Activated gamma-delta T cell (primary cell): ENCODE data around the gene GAS7.
"Not testable (repeated sequence)": the region's sequence is repeated elsewhere in the genome, so short reads cannot be mapped to it uniquely, and the experiment has no call there.

Source experiments
- DNase-seq: peaks from one replicate; lab custom pipeline; 2025; lab: John Stamatoyannopoulos, UW

Gene GAS7

DNA sequence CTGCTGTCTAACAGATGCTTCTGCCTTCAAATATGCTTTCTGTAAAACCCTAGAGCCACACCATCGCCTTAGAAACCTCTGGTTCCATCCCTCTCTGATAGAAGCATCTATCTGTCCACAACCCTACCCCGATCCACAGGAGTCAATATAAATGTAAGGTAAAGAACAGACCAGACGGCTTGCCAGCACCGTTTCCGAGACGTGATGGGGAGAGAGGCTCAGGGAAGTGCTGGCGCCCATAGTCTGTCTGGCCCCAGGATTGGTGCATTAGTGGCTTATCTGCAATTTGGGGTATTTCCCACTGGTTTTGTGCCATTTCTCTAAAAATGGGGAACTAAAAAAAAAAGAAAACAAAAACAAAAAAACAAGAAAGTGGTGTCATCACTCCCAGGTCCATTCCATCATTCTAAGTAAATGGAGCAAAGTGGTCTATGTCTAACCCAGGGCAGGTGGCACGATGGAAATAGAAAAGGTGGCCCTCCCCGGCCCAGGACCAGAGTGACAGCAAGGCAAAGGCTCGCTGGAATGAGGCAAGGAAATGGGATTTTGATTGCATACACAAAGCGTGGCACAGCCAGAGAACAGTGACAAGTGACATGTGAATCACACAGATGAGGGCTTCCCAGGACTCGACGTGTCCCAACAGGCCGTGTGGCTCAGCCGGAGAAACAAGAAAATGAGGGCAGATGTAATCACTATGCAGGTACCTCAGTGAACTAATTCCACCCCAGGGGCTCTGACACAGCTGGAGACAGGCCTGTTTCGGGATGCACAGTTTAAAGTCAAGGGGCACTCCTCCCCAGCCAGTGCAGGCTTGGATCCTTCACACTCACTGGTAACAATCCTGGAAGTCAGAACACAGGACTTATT is 125.6 kb downstream of the GAS7 start:
- no peak for DNase-seq

DNA sequence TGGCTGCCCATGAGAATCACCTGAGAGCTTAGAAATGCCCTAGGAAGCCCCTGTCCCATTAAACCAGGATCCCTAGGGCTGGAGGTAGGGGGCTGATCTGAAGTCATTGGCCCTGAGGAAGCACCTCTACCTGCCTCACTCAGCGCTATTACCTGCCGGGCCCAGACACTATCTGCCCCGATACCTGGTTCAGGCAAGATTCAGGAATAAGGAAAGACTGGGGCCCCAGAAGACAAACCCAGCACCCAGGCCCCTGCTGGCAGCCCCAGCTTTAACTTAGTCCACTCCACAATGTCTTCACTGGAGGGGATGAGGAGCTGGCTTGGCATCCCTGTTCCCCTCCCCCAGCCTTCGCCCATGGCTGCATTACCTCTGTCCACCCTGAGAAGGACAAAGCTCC is 126.3 kb downstream of the GAS7 start:
- no peak for DNase-seq

DNA sequence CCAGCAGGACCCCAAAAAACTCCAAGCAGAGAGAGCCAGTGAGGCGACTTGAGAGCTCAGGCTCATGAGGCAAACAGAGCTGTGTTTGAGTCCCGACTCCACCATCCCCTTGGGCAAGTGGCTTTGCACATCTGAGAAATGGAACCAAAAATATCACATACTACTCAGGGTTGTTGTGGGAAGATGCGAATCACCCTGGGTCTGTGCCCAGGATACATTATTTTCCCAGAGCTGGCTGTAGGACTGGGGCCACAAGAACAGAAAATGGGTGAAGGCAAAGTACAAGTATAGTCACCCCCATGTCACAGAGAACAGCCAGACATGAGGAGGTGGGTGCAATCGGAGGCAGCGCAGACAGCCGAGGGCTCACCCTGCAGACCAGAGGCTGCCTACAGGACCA is 127.3 kb downstream of the GAS7 start:
- no peak for DNase-seq

DNA sequence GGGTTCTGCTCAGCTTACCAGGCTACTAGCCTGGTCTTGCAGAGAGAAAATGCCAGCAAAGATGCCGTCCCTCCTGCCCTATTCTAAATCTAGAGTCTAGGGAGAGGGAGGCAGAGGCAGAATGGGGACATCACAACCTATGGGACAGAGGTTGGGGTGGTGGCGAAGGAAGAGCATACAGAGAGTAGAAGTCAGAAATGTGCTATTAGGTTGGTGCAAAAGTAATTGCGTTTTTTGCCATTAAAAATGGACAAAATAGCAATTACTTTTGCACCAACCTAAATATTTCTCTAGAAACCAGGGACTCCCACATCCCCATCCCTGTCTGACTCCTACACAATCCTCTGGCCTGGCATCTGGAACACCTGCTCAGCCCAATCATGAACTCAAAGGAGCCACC is 127.7 kb downstream of the GAS7 start:
- no peak for DNase-seq

DNA sequence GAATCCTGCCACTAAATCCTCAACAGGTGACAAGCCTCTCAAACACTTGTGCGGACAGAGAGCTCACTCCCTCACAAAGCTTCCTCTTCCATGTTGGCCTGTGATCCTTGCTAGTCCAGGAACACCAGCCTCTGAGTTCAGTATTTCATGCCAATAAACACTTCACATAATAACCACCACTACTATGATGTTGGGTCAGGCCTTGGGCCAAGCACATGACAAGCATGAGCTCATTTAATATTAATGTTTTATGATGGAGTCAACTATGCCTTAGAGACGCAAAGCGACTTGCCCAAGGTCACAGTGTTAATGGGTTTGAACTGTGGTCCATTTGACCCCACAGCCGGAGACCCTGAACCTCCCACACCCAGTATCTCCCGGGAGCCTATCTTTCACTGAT is 129.1 kb downstream of the GAS7 start:
- DNase-seq, result no peak

DNA sequence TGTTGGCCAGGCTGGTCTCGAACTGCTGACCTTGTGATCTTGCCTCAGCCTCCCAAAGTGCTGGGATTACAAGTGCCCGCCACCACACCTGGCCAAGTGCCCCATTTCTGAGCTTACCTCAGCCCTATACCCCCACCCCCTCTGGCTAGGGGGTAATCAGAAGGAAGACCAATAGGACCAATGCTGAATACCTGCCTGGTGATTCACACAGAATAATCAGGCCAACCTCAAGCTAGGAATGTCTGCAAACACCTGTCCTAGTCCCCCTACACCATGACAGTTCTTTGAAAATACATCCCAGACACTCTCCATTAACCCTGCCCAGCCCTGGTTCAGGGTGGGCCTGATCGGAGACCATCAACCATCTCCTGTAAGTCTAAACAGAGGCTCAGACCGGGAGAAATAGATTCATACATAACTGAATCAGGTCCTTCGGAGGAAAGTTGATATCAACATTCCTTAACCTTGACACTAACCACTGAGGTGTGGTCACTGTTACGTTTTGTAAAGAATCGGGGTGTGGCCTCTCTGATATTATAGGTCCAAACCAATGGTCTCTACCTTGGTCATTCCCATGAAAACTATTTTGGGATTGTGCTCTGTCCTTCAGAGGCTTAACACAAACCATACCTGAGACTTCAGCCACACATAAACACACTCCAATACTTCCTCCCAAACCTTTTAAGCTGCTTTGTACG is 130.8 kb downstream of the GAS7 start:
- no peak for DNase-seq

DNA sequence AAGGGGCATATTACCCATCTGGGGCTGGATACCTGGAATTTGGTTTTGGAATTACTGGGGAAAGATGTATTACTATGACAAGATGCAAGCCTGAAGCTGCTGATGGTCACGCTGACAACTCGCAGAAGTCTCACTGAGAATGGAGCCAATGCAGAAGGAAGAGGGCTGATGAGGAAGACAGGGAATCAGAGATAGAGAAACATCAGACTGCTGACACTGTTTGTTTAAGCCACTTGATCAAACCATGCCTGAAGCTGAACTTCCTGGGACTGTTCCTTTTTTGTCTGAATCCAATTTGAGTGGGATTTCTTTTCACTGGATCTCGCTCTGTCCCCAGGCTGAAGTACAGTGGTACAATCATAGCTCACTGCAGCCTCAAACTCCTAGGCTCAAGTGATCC is 133.9 kb downstream of the GAS7 start:
- DNase-seq, result no peak

DNA sequence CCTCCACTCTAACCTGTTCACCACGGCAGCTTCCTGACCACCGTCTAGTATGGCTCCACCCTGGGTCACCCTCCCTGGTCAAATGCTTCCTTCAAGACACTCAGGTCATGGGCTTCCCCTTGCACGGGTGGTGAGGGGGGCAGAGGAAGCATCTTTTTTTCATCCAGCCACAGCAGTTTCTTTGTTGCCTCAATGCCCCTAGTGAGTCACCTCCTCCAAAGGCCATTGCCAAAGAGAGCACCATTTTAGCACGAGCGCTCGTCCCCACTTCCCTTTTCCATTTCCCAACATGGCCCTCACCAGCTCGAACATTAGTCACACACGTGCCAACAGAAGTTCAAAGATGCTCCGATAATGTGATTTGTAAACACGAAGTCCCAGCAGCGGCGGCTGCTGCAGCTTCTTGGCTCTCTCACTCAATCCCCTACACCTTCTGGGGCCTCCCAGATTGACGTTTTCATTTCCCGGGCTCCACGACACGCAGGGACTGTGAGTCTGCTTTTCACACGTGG is 134.6 kb downstream of the GAS7 start:
- no peak for DNase-seq

DNA sequence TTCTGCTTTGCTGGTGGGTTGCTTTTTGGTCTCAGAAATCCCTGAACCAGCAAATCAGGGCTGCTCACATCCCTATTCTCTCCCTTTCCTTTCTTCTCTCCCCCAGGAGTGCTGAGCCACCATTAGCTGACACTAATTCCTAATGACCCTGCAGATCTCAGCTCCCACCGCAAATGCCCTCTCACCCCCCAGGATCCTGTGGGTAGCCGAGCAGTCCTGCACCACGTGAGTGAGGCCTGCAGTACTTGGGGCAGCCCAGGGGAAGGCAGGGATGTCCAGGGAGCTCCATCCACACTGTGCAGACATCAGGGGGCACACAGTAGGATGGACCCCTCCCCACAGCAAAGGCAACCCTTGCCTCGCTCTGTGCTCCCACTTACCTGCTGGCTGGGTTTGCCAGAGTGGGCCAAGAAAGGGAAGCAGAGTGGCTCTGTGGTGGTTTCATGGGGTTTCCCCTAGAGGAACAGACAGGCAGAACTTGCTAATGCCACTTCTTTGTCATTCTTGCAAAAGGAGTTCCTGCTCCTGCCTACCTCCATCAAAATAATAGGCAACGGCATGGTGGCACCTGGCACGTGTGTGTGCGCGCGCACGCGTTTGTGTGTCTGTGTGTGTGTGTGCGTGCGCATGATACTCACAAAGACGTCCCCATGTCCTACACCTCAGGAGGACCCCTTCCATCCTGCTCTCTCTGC is 135.6 kb downstream of the GAS7 start:
- DNase-seq, result no peak

DNA sequence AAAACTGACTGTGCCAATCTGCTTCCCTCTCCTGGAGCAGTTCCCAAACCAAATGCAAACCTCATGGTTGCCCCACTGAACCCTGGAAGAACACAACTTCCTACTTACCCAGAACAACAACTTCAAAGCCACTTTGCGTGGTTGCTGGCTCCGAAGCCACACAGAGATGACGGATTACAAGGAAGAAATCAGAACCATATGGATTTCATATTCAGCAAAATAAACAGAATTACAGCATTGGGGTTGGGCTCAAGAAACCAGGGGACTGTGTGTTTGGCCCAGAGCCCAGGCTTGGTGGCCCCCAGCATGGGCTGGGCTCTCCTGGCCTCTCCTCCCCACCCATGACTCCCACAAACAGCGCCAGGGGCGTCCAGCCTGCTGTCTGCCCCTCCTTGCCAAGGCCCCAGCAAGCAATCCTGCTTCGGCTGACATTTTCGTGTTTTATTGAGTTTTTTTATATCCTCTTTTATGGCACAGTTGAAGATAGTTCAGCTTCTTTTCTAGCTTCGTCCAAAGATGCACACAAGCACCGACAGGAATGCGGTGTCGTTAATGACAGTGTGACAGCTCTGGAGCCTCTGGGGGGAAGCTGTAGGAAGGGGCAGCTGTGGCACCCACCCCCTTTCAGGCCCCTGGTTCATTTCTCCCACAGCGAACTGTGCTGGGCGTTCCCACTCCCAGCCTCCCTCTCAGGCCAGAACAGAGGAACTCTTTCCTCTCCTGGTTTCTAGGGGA is 137.1 kb downstream of the GAS7 start:
- DNase-seq, result no peak

DNA sequence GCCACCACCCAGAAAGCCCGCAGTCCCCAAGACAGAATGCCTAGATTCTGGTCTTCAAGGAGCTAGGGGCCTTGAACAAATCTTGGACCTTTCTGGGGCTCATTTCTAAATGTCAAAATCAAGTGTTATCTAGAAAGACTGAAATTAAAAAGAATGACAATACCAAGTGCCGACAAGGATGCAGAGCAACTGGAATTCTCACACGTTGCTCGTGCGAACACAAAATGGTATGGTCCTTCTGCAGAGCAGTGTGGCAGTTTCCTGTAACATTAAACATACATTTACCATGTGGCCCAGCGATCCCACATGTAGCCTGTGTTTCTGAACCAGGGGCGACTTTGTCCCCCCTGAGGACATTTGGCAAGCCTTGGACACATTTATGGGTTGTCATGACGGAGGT is 137.9 kb downstream of the GAS7 start:
- no peak for DNase-seq

DNA sequence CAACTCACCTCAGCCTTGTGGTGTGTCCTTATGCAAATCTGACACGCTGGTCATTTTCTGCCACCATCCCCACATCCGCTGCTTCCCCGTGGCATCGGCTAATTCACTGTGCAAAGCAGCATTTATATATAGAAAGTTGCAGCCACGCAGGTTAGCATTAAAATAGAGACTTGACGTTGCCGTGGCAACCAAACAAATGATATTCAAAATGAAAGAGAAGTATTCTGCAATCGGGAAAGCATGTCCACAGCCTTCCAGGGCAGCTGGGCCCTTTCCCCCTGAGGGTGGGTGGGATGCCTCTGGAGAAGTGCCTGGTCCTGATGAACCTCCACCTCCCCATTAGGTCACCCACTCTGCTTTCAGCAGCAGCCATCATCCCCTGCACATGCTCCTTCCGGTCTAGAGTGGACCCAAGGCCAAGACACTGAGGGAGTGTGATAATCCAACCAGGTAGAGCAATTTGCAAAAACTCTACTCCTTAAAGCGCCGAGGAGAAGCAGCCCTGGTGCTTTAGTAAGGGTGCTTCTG is 138.7 kb downstream of the GAS7 start:
- DNase-seq, result no peak

DNA sequence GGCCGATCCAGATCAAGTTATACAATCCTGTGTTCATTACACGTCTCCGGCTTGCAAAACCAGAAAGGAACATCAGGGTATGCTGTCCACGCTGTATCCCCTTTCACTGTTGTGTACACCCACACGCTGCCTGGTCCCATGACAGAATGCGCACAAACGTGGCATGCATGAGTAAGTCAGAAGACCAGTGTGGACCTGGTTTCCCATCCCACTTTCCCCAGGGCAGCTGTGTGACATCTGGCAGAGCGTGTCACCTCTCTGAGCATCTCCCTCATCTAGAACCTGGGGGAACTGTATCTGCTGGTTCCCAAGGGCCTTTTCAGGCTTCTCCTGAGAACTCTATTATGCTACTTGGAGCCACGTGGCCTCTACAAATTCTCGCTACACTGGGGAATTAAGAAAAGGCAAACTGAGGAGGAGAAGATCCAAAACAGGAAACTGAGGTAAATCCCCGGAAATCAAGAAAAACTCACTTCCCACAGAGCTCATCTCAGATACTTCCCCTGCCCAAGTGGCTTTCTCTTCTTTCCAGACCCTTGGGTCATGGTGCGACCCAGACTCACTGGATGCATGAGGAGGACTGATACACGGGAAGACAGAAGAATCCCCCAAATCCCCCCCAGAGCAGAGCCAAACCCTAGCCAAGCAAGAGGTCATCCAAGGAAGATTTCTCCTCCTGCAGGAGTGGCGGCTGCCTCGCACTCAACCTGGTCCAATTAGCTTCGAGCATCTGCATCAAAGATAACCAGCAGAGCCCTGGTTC is 139.3 kb downstream of the GAS7 start:
- DNase-seq, result no peak

DNA sequence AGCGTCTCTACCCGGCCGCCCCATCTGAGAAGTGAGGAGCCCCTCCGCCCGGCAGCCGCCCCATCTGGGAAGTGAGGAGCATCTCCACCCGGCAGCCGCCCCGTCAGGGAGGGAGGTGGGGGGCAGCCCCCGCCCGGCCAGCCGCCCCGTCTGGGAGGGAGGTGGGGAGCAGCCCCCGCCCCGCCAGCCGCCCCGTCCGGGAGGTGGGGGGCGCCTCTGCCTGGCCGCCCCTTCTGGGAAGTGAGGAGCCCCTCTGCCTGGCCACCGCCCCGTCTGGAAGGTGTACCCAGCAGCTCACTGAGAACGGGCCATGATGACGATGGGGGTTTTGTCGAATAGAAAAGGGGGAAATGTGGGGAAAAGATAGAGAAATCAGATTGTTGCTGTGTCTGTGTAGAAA is 140.9 kb downstream of the GAS7 start:
- not testable (repeated sequence) for DNase-seq

DNA sequence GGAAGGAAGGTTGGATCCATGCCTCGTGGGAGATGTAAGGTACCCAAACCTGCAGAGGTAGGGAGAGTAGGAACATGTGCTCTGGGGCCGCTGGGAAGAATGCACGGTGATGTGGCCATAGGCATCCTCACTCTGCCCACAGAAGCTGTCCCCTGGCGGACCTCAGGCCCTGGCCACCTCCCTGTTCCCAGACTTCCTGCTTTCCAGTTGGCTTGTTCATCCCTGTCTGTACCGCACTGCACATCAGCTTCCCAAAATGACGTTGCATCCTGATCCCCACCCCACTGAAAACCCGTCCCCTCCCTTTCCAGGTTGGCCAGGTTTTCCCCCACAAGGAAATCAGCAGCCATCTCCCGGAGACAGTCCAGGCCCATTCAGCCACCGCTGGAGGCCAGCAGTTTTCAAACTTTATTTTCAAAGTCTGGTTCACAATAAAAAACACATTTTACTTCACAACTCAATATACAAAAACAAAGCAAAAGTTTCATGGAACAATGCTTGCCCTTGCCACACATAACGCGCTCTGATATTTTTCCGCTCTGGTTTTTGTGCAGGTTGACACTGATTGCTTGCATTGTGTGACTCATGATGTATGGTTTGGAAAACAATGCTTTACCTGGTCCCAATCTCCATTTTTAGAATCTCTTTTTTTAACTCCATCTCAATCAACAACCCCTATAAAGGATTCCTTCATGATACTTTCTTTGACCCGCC is 143.0 kb downstream of the GAS7 start:
- DNase-seq, result no peak

DNA sequence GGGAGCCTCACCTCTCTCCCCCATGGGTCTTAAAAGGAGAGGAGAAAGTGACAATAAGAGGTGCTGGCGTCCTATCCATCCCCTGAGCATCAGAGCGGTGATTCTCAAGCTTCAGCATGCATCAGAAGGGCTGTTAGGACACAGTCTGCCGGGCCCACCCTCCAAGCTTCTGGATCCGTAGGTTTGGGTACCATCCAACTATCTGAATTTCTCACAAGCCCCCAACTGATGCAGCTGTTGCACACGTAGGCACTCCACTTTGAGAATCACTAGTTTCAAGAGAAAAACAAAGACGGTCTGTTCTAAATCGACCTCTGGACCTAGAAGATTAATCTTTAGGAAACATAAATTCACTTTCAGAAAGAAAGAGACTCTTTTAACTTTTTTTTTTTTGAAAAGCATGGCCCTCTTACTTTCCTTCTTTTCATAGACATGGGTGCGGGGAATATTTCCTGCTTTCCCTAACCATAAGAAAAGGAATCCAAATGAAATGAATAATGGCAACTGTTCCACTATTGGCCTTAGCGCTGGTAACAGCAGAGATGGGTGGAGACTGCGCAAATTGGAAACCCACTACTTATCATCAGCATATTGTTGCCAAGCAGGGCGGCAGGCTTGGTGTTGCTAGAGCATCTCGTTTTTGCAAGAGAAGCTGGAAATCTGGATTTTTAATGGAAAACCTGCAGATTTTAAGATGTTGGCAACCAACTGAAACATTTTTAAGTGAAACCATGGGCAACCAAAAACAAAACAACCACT is 144.4 kb downstream of the GAS7 start:
- no peak for DNase-seq

DNA sequence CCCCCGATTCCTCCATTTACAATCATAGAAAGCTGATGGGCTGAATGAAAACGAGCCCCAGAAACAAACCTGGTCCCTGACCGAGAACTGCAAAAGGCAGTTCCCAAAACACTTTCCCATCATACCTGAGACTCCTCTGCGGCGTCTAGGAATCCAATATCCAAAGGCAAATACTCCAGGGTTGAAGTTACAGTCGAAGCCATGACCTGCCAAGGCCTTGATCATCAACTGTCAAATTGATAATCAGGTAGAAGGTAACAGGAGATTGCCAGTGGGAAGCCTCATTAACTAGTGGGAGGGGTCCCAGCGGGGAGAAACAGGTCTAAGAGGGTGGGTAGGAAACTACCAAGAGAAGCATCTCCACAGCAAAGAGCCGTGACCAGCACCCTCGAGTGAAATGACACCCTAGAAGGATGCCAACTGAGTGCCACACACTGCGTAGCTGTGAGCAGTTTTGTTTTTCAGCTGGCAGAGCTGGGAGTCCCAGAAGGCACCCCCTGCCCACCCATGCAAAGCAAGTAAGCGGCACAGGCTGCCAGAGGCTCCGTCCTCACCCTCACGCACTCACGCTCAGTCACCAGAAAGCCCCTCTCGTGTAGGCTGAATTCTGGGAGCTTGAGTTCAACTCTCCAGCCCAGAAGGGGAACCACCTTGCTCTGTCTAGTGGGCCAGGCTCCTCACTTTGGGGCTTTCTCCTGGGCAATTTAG is 146.1 kb downstream of the GAS7 start:
- DNase-seq, result no peak

DNA sequence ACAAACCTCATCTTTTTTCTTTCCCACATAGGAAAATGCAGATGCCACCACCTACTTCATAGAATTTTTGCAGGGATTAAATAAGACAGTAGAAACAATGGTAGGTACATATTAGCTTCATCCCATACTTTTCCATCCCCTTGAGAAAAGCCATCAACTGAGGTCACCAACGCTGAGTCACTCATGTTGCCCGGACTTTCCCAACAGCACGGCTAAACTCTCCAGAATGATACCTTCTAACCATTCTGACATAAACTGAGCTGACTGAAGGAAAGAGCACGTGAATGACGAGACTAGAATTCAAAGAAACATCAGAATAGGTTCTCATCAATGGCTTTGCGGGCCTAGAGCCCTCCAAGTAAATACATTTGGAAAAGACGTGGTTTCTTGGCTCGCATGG is 147.3 kb downstream of the GAS7 start:
- DNase-seq, result no peak

DNA sequence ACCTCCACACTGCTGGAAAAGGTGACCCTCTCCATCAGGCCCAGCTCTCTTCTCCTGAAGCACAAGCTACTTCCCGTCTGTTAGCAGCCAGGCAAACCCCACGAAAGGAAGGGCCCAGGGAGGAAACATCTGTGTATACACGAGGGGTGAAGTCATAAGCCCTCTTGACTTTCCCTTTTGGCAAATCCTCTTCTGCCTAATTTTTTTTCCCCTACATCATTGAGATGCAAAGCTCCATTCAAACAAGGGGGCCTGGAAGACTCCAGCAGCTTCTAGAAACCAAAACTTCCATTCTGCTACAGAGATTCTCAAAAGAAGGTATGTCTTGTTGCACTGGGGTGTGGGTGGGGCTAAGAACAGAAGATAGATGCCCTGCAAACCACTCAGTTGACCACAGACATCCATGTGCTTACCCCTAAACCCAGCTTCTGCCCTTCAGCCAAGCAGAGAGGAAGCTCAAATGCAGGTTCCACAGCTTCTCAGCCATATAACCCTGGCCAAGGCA is 147.8 kb downstream of the GAS7 start:
- DNase-seq, result no peak
